Upper lobe of left lung (tissue), 6 donors: ENCODE measurements around the gene NWD2. TPM values are rescaled to one million over a fixed set of nuclear protein-coding genes. Genes with fewer than 3 reads are reported as not detected.

Experiments used
- ATAC-seq, 2 donors: fragments of 200-7000 bp; cut with Tn5 transposase; one replicate each; pipeline ENCODE4 v1.9.1; 2022; ENCODE audit warnings: mild to moderate bottlenecking in 2 of 2, moderate library complexity in 2 of 2; ENCODE audit not compliant: low FRiP score in 2 of 2
- DNase-seq, 2 donors: peaks; one replicate each; pipeline ENCODE4 v3.0.0-alpha.2; 2019 to 2020
- H3K27ac ChIP-seq, 4 donors: fragments of 200-600 bp; sonication (generic); one replicate each; pipeline ENCODE4 v1.5.1; 2016 to 2019
- H3K27me3 ChIP-seq, 4 donors: fragments of 200-600 bp; sonication (generic); one replicate each; pipeline ENCODE4 v1.5.1; 2017 to 2019
- H3K36me3 ChIP-seq, 4 donors: fragments of 200-600 bp; sonication (generic); one replicate each; pipeline ENCODE4 v1.5.1; 2016 to 2019
- H3K4me1 ChIP-seq, 4 donors: fragments of 200-600 bp; sonication (generic); one replicate each; pipeline ENCODE4 v1.5.1; 2018 to 2019
- H3K4me3 ChIP-seq, 4 donors: fragments of 200-600 bp; sonication (generic); one replicate each; pipeline ENCODE4 v1.5.1; 2017 to 2019; ENCODE audit warnings: mild to moderate bottlenecking in 2 of 4, moderate library complexity in 1 of 4
- H3K9me3 ChIP-seq, 4 donors: fragments of 200-600 bp; sonication (generic); one replicate each; pipeline ENCODE4 v1.5.1; 2018 to 2019
- CTCF ChIP-seq, 6 experiments: fragments of 450-650 bp in 4 of 6; fragments of 200-600 bp in 2 of 6; sonication (generic) in 2 of 6; IDR thresholded peaks; one replicate each; pipeline ENCODE4 v1.5.1; 2016 to 2019; ENCODE audit warnings: antibody characterized with exemption in 6 of 6
- EP300 ChIP-seq, 4 donors: sonication (generic); formaldehyde crosslinking; IDR thresholded peaks; one replicate each; pipeline ENCODE4 v1.5.1; 2017; ENCODE audit warnings: antibody characterized with exemption in 4 of 4, control low read depth in 2 of 4
- POLR2A ChIP-seq, 4 donors: fragments of 450-650 bp; IDR thresholded peaks; one replicate each; pipeline ENCODE4 v1.5.1; 2016 to 2017; ENCODE audit warnings: antibody characterized with exemption in 4 of 4, mild to moderate bottlenecking in 2 of 4
- POLR2AphosphoS5 ChIP-seq, 2 donors: sonication (generic); formaldehyde crosslinking; IDR thresholded peaks; one replicate each; pipeline ENCODE4 v1.5.1; 2017; ENCODE audit warnings: antibody characterized with exemption in 2 of 2
- WGBS, 2 donors: methylation state at CpG; one replicate each; pipeline ENCODE4 v1.1.5; 2017 to 2018; 5-methylcytosine and 5-hydroxymethylcytosine counted together
- total RNA-seq, 6 donors: library from RNA; depleted of rRNA in 4 of 6; stranded (reverse); fragments of >200 nt in 4 of 6; gene quantifications; one replicate each; pipeline versions ENCODE4 v1.1.0 to v1.2.1, GENCODE V29; 2016 to 2021
- donor health status: DM: no; HTN: no; CAD: no; lungs with moderate emphysema.
- donor health status: DM: no; HTN: yes; CAD: no; lungs with severe emphysema.

NWD2 gene
- total RNA-seq, 6 donors from 2014 or later = not detected

- Histone ChIP-seq H3K9me3 (no peaks in the 10 kb centered on the region), H3K4me1 (peaks cover 0 to 2% (median 0%) of the 10 kb centered on the region in 4 donors), H3K27ac (no peak overlapping the region), H3K27me3 (no peaks in the 10 kb centered on the region), H3K36me3 (no peaks in the 10 kb centered on the region), H3K4me3 (no peak overlapping the region)
- 86 to 90% methylated on average over 5 of the region's 5 CpGs for WGBS, 2 donors
- ATAC-seq (no peak), DNase-seq (no peak)
- TF ChIP-seq POLR2AphosphoS5 (IDR thresholded peaks at IDR 0.05) = no peak
- TF ChIP-seq POLR2A (IDR thresholded peaks at IDR 0.05) = no peak
- TF ChIP-seq EP300 (IDR thresholded peaks at IDR 0.05) = no peak
- no peak for TF ChIP-seq CTCF (IDR thresholded peaks at IDR 0.05)
Observed at GRCh38 chr4:37465296-37465695, 220.8 kb downstream of the NWD2 start.

- no peak for DNase-seq
- H3K36me3 ChIP-seq = no peaks in the 10 kb centered on the region
- H3K4me3 ChIP-seq = no peak overlapping the region
- H3K4me1 ChIP-seq = peaks cover 0 to 2% (median 0%) of the 10 kb centered on the region in 4 donors
- H3K9me3 ChIP-seq = no peaks in the 10 kb centered on the region
- ATAC-seq = no peak
- H3K27me3 ChIP-seq = no peaks in the 10 kb centered on the region
- H3K27ac ChIP-seq = no peak overlapping the region
- TF ChIP-seq CTCF (IDR thresholded peaks at IDR 0.05) (no peak), EP300 (IDR thresholded peaks at IDR 0.05) (no peak), POLR2AphosphoS5 (IDR thresholded peaks at IDR 0.05) (no peak), POLR2A (IDR thresholded peaks at IDR 0.05) (no peak)
- WGBS, 2 donors = 81 to 84% methylated on average over 2 of the region's 2 CpGs
Observed at GRCh38 chr4:37465845-37466244, 221.3 kb downstream of the NWD2 start.

- H3K4me1 ChIP-seq = peaks cover 0 to 2% (median 0%) of the 10 kb centered on the region in 4 donors
- H3K27me3 ChIP-seq = no peaks in the 10 kb centered on the region
- H3K36me3 ChIP-seq = no peaks in the 10 kb centered on the region
- H3K27ac ChIP-seq = no peak overlapping the region
- H3K4me3 ChIP-seq = no peak overlapping the region
- DNase-seq (no peak), ATAC-seq (no peak)
- TF ChIP-seq CTCF (IDR thresholded peaks at IDR 0.05) (no peak), POLR2A (IDR thresholded peaks at IDR 0.05) (no peak), POLR2AphosphoS5 (IDR thresholded peaks at IDR 0.05) (no peak), EP300 (IDR thresholded peaks at IDR 0.05) (no peak)
- WGBS, 2 donors = 57 to 63% methylated on average over 3 of the region's 3 CpGs
- H3K9me3 ChIP-seq = no peaks in the 10 kb centered on the region
Observed at GRCh38 chr4:37467223-37467622, 222.7 kb downstream of the NWD2 start.

GRCh38 chr4:37467824-37468223 lies 223.3 kb downstream of the NWD2 start:
- TF ChIP-seq CTCF (IDR thresholded peaks at IDR 0.05) (no peak), POLR2AphosphoS5 (IDR thresholded peaks at IDR 0.05) (no peak), EP300 (IDR thresholded peaks at IDR 0.05) (no peak), POLR2A (IDR thresholded peaks at IDR 0.05) (no peak)
- Histone ChIP-seq H3K36me3 (no peaks in the 10 kb centered on the region), H3K4me3 (no peak overlapping the region), H3K27me3 (no peaks in the 10 kb centered on the region), H3K9me3 (no peaks in the 10 kb centered on the region), H3K27ac (no peak overlapping the region), H3K4me1 (peaks cover 0 to 2% (median 0%) of the 10 kb centered on the region in 4 donors)
- DNase-seq (no peak), ATAC-seq (no peak)
- 85 to 90% methylated on average over 4 of the region's 4 CpGs for WGBS, 2 donors

- Histone ChIP-seq H3K4me3 (no peak overlapping the region), H3K4me1 (no peaks in the 10 kb centered on the region), H3K27me3 (no peaks in the 10 kb centered on the region), H3K9me3 (no peaks in the 10 kb centered on the region), H3K36me3 (no peaks in the 10 kb centered on the region), H3K27ac (no peak overlapping the region)
- 77 to 81% methylated on average over 2 of the region's 2 CpGs for WGBS, 2 donors
- ATAC-seq (no peak), DNase-seq (no peak)
- TF ChIP-seq CTCF (IDR thresholded peaks at IDR 0.05) = no peak
- TF ChIP-seq POLR2A (IDR thresholded peaks at IDR 0.05) = no peak
- TF ChIP-seq POLR2AphosphoS5 (IDR thresholded peaks at IDR 0.05) = no peak
- no peak for TF ChIP-seq EP300 (IDR thresholded peaks at IDR 0.05)
Observed at GRCh38 chr4:37469286-37469685, 224.7 kb downstream of the NWD2 start.
